ENCODE results near the gene SLC7A6OS.

SLC7A6OS gene

DNA sequence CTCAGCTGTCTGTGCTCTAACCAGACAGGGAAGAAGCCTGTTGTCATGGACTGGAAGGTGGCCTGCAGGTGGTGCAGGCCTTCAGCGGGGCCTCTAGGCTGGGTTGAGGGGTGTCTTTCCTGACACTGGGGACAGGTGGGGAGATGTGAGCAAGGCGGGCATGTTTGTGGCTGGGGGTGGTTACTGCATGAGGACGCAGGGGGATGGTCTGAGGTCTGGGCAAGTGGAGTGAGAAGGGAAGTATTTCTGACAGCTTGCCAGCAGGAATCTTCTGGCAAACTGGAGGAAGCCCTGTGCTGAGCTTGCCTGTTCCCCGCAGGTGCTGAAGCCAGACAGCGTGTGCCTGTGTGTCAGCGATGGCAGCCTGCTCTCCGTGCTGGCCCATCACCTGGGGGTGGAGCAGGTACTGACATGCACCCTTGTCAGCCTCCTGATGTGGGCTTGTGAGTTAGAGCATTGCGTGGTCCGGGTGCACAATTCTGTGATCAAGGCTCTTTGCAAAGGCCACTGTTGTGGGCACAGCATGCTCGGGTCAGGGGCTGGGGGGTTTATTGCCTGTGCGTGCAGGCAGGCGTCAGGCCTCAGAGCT is 36.2 kb upstream of the SLC7A6OS start (continued):
- TF ChIP-seq, protein P1, sequence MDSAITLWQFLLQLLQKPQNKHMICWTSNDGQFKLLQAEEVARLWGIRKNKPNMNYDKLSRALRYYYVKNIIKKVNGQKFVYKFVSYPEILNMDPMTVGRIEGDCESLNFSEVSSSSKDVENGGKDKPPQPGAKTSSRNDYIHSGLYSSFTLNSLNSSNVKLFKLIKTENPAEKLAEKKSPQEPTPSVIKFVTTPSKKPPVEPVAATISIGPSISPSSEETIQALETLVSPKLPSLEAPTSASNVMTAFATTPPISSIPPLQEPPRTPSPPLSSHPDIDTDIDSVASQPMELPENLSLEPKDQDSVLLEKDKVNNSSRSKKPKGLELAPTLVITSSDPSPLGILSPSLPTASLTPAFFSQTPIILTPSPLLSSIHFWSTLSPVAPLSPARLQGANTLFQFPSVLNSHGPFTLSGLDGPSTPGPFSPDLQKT (IDR thresholded peaks at IDR 0.05; ENCODE audit: borderline replicate concordance, low read depth, low read length): no peak
- TF ChIP-seq, protein P2, sequence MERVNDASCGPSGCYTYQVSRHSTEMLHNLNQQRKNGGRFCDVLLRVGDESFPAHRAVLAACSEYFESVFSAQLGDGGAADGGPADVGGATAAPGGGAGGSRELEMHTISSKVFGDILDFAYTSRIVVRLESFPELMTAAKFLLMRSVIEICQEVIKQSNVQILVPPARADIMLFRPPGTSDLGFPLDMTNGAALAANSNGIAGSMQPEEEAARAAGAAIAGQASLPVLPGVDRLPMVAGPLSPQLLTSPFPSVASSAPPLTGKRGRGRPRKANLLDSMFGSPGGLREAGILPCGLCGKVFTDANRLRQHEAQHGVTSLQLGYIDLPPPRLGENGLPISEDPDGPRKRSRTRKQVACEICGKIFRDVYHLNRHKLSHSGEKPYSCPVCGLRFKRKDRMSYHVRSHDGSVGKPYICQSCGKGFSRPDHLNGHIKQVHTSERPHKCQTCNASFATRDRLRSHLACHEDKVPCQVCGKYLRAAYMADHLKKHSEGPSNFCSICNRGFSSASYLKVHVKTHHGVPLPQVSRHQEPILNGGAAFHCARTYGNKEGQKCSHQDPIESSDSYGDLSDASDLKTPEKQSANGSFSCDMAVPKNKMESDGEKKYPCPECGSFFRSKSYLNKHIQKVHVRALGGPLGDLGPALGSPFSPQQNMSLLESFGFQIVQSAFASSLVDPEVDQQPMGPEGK (tag by site-specific recombination; IDR thresholded peaks at IDR 0.05): no peak
- TF ChIP-seq, protein P3, sequence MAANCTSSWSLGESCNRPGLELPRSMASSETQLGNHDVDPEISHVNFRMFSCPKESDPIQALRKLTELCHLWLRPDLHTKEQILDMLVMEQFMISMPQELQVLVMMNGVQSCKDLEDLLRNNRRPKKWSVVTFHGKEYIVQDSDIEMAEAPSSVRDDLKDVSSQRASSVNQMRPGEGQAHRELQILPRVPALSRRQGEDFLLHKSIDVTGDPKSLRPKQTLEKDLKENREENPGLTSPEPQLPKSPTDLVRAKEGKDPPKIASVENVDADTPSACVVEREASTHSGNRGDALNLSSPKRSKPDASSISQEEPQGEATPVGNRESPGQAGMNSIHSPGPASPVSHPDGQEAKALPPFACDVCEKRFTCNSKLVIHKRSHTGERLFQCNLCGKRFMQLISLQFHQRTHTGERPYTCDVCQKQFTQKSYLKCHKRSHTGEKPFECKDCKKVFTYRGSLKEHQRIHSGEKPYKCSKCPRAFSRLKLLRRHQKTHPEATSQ (tag by site-specific recombination; IDR thresholded peaks at IDR 0.05): no peak
- TF ChIP-seq FEZF1 (tag by site-specific recombination; IDR thresholded peaks at IDR 0.05) (no peak), KLF16 (tag by site-specific recombination; IDR thresholded peaks at IDR 0.05) (no peak), KLF9 (tag by site-specific recombination; IDR thresholded peaks at IDR 0.05; ENCODE audit: low read depth) (no peak)

DNA sequence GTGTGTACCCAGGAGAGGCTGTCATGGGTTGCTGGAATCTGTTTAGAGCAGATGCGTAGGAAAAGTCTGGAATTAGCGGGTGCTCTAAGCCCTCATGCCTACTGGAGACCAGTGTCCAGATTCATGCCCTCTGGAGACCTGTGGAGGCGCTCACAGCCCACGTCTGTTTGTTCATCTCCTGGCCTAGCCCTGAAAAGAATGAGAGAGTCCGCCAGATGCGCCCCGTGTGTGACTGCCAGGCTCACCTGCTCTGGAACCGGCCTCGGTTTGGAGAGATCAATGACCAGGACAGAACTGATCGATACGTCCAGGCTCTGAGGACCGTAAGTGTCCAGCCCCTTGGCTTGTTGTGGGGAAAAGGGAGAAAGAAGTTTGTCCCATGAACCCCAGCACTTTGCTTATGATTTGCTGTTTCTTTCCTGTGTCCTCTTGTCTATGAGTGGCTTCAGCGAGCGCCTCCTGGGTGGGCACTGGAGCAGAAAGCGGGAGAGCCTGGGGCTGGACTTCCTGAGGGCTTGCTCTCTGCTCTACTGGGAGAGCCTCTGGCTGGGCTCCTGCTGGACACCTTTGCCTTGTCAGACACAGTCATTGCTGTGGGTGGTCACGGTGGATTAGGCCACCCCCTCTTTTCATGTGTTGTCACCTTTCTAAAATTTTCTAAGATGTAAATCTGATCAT is 35.4 kb upstream of the SLC7A6OS start:
- Histone ChIP-seq H3K9me3 (ENCODE audit: control insufficient read depth, insufficient read depth, low read depth, low read length) (no peaks in the 10 kb centered on the region), H3K27ac (ENCODE audit: extremely low read depth, low read depth, low read length) (no peak overlapping the region), H3K4me3 (ENCODE audit: low read depth, low read length) (no peak overlapping the region), H3K4me1 (ENCODE audit: control insufficient read depth, insufficient read depth, low read length) (no peaks in the 10 kb centered on the region), H3K36me3 (ENCODE audit: control insufficient read depth in 2 of 2, insufficient read depth in 1 of 2, low read length in 2 of 2) (peaks cover 22 to 94% of the 10 kb centered on the region in 2 experiments; a peak in 2 of 3 replicates)
- POLR2A ChIA-PET: no interaction called here
- CTCF ChIA-PET: interaction anchor here (0.9 kb wide), 1 partner anchor 27 kb away, joined by 3 read pairs; no protein-coding TSS in a partner anchor
- TF ChIP-seq IKZF3 (tag by site-specific recombination; IDR thresholded peaks at IDR 0.05) (no peak), ZNF157 (tag by site-specific recombination; IDR thresholded peaks at IDR 0.05) (no peak), ZBTB8A (tag by site-specific recombination; IDR thresholded peaks at IDR 0.05) (no peak), ZBTB1 (tag by site-specific recombination; IDR thresholded peaks at IDR 0.05) (no peak), GLIS1 (tag by site-specific recombination; IDR thresholded peaks at IDR 0.05) (no peak), ZNF138 (tag by site-specific recombination; IDR thresholded peaks at IDR 0.05; ENCODE audit: borderline replicate concordance) (no peak), ZNF174 (tag by site-specific recombination; IDR thresholded peaks at IDR 0.05) (no peak), ZIC2 (tag by site-specific recombination; IDR thresholded peaks at IDR 0.05) (no peak), ZNF843 (tag by site-specific recombination; IDR thresholded peaks at IDR 0.05) (no peak), ZXDB (tag by site-specific recombination; IDR thresholded peaks at IDR 0.05) (no peak), FEZF1 (tag by site-specific recombination; IDR thresholded peaks at IDR 0.05) (no peak), ZNF292 (tag by site-specific recombination; IDR thresholded peaks at IDR 0.05; ENCODE audit: borderline replicate concordance, low read depth) (no peak), BCL11B (tag by site-specific recombination; IDR thresholded peaks at IDR 0.05; ENCODE audit: low read depth) (no peak), PRDM1 (tag by site-specific recombination; IDR thresholded peaks at IDR 0.05) (no peak), ZNF624 (tag by site-specific recombination; IDR thresholded peaks at IDR 0.05) (no peak), ZNF677 (tag by site-specific recombination; IDR thresholded peaks at IDR 0.05) (no peak), ZSCAN23 (tag by site-specific recombination; IDR thresholded peaks at IDR 0.05) (no peak)
- TF ChIP-seq, protein P4, sequence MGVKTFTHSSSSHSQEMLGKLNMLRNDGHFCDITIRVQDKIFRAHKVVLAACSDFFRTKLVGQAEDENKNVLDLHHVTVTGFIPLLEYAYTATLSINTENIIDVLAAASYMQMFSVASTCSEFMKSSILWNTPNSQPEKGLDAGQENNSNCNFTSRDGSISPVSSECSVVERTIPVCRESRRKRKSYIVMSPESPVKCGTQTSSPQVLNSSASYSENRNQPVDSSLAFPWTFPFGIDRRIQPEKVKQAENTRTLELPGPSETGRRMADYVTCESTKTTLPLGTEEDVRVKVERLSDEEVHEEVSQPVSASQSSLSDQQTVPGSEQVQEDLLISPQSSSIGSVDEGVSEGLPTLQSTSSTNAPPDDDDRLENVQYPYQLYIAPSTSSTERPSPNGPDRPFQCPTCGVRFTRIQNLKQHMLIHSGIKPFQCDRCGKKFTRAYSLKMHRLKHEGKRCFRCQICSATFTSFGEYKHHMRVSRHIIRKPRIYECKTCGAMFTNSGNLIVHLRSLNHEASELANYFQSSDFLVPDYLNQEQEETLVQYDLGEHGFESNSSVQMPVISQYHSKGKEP (tag by site-specific recombination; IDR thresholded peaks at IDR 0.05): no peak
- TF ChIP-seq, protein P5, sequence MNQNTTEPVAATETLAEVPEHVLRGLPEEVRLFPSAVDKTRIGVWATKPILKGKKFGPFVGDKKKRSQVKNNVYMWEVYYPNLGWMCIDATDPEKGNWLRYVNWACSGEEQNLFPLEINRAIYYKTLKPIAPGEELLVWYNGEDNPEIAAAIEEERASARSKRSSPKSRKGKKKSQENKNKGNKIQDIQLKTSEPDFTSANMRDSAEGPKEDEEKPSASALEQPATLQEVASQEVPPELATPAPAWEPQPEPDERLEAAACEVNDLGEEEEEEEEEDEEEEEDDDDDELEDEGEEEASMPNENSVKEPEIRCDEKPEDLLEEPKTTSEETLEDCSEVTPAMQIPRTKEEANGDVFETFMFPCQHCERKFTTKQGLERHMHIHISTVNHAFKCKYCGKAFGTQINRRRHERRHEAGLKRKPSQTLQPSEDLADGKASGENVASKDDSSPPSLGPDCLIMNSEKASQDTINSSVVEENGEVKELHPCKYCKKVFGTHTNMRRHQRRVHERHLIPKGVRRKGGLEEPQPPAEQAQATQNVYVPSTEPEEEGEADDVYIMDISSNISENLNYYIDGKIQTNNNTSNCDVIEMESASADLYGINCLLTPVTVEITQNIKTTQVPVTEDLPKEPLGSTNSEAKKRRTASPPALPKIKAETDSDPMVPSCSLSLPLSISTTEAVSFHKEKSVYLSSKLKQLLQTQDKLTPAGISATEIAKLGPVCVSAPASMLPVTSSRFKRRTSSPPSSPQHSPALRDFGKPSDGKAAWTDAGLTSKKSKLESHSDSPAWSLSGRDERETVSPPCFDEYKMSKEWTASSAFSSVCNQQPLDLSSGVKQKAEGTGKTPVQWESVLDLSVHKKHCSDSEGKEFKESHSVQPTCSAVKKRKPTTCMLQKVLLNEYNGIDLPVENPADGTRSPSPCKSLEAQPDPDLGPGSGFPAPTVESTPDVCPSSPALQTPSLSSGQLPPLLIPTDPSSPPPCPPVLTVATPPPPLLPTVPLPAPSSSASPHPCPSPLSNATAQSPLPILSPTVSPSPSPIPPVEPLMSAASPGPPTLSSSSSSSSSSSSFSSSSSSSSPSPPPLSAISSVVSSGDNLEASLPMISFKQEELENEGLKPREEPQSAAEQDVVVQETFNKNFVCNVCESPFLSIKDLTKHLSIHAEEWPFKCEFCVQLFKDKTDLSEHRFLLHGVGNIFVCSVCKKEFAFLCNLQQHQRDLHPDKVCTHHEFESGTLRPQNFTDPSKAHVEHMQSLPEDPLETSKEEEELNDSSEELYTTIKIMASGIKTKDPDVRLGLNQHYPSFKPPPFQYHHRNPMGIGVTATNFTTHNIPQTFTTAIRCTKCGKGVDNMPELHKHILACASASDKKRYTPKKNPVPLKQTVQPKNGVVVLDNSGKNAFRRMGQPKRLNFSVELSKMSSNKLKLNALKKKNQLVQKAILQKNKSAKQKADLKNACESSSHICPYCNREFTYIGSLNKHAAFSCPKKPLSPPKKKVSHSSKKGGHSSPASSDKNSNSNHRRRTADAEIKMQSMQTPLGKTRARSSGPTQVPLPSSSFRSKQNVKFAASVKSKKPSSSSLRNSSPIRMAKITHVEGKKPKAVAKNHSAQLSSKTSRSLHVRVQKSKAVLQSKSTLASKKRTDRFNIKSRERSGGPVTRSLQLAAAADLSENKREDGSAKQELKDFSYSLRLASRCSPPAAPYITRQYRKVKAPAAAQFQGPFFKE (tag by site-specific recombination; IDR thresholded peaks at IDR 0.05; ENCODE audit: borderline replicate concordance): no peak

All from HEK293 (cell line).